OCI-LY7 (cell line): ENCODE data around the gene ANKS1A. TPM values are rescaled to one million over a fixed set of nuclear protein-coding genes. Genes with fewer than 3 reads are reported as not detected.

Source experiments
- BruUV-seq: library from RNA; stranded (reverse); fragments of 400-500 nt; replicated peaks from 2 replicates; lab custom pipeline; 2021; lab: Mats Ljungman, UMichigan
- CTCF ChIA-PET: fragments of 300-600 bp; sonication (Branson Sonifier 250); formaldehyde crosslinking; loops from one replicate; lab custom pipeline; 2022; ENCODE audit warnings: antibody characterized with exemption; ENCODE audit not compliant: unreplicated experiment; lab: Charles Lee
- POLR2A ChIA-PET: fragments of 300-600 bp; sonication (Branson Sonifier 250); formaldehyde crosslinking; loops from one replicate; lab custom pipeline; 2022; ENCODE audit warnings: antibody characterized with exemption; lab: Charles Lee
- DNase-seq: peaks from one replicate; pipeline ENCODE4 v3.0.0-alpha.2; 2015; ENCODE audit warnings: low spot score
- H2AFZ ChIP-seq: fragments of 200-600 bp; sonication (generic), shearing (Covaris generic); 2 replicates; pipeline ENCODE4 v1.6.1; 2014; ENCODE audit warnings: mild to moderate bottlenecking, antibody characterized with exemption, low read length, moderate library complexity
- H3K27ac ChIP-seq: fragments of 200-600 bp; sonication (generic); 2 replicates; pipeline ENCODE4 v1.5.1; 2014; ENCODE audit warnings: mixed run types, low read depth, mild to moderate bottlenecking, moderate library complexity, low read length, inconsistent platforms; ENCODE audit not compliant: poor library complexity, severe bottlenecking
- H3K36me3 ChIP-seq: fragments of 200-600 bp; sonication (generic); 2 replicates; pipeline ENCODE4 v1.6.1; 2014; ENCODE audit warnings: mild to moderate bottlenecking, antibody characterized with exemption, low read length, moderate library complexity, mixed read lengths; ENCODE audit not compliant: insufficient read depth
- H3K4me1 ChIP-seq: fragments of 200-600 bp; sonication (generic); 2 replicates; pipeline ENCODE4 v1.5.1; 2014; ENCODE audit warnings: mild to moderate bottlenecking, low read length; ENCODE audit not compliant: insufficient read depth, poor library complexity, severe bottlenecking
- H3K4me2 ChIP-seq: fragments of 200-600 bp; sonication (generic); 2 replicates; pipeline ENCODE4 v1.6.1; 2014; ENCODE audit warnings: mild to moderate bottlenecking, low read length
- H3K4me3 ChIP-seq: fragments of 200-600 bp; sonication (generic); 2 replicates; pipeline ENCODE4 v1.5.1; 2014; ENCODE audit warnings: mild to moderate bottlenecking, low read depth, low read length; ENCODE audit not compliant: poor library complexity, severe bottlenecking
- H3K79me2 ChIP-seq: fragments of 200-600 bp; sonication (generic); 2 replicates; pipeline ENCODE4 v1.6.1; 2016; ENCODE audit warnings: low read depth, mild to moderate bottlenecking, low read length, moderate library complexity, mixed read lengths; ENCODE audit not compliant: insufficient read depth
- H3K9me2 ChIP-seq: fragments of 200-600 bp; sonication (generic); 2 replicates; pipeline ENCODE4 v1.6.1; 2016; ENCODE audit warnings: mild to moderate bottlenecking, low read length, mixed read lengths; ENCODE audit not compliant: insufficient read depth
- H3K9me3 ChIP-seq: fragments of 200-600 bp; sonication (generic); 2 replicates; pipeline ENCODE4 v1.6.1; 2014; ENCODE audit warnings: mild to moderate bottlenecking, mixed run types, low read length, mixed read lengths
- H4K20me1 ChIP-seq: fragments of 200-600 bp; sonication (generic); 2 replicates; pipeline ENCODE4 v1.6.1; 2014; ENCODE audit warnings: mild to moderate bottlenecking, antibody characterized with exemption, low read length, moderate library complexity, mixed read lengths; ENCODE audit not compliant: insufficient read depth
- EZH2phosphoT487 ChIP-seq: fragments of 200-600 bp; sonication (generic); IDR thresholded peaks from 2 replicates; pipeline ENCODE4 v1.6.1; 2018; ENCODE audit warnings: low read depth, borderline replicate concordance, mild to moderate bottlenecking, mixed run types, antibody characterized with exemption, low read length, moderate library complexity, mixed read lengths
- intact Hi-C: fragments of 100-400 bp; cut with micrococcal nuclease; formaldehyde crosslinking; loops from one replicate; pipeline ENCODE4 v1.10.0; 2022; ENCODE audit not compliant: unreplicated experiment
- total RNA-seq, 2 experiments: library from RNA; depleted of rRNA in 1 of 2; stranded (reverse); fragments of >200 nt in 1 of 2; shearing (Covaris generic) in 1 of 2; gene quantifications; 2 replicates each; pipeline ENCODE4 v1.2.3, GENCODE V29; 2014 to 2022
- TF ChIP-seq, protein P1 (sequence below): fragments of 200-600 bp; sonication (generic); conservative IDR thresholded peaks from 2 replicates; pipeline ENCODE4 v1.5.1; 2014; ENCODE audit warnings: mild to moderate bottlenecking, antibody characterized with exemption, low read length, moderate library complexity, mixed read lengths

Gene ANKS1A
- total RNA-seq, 2 experiments from 2014 or later, result 7.8 to 13.8 TPM

- no peak overlapping the region for H3K27ac ChIP-seq
- no peaks in the 10 kb centered on the region for H3K9me2 ChIP-seq
- no peak overlapping the region for H2AFZ ChIP-seq
- peaks cover 73% of the 10 kb centered on the region for H3K36me3 ChIP-seq
- intact Hi-C loops, result no loop called here
- CTCF ChIA-PET, result no interaction called here
- H3K4me2 ChIP-seq, result no peak overlapping the region
- no peaks in the 10 kb centered on the region for H3K4me1 ChIP-seq
- no peak for TF ChIP-seq EZH2phosphoT487
- TF ChIP-seq, protein P1, sequence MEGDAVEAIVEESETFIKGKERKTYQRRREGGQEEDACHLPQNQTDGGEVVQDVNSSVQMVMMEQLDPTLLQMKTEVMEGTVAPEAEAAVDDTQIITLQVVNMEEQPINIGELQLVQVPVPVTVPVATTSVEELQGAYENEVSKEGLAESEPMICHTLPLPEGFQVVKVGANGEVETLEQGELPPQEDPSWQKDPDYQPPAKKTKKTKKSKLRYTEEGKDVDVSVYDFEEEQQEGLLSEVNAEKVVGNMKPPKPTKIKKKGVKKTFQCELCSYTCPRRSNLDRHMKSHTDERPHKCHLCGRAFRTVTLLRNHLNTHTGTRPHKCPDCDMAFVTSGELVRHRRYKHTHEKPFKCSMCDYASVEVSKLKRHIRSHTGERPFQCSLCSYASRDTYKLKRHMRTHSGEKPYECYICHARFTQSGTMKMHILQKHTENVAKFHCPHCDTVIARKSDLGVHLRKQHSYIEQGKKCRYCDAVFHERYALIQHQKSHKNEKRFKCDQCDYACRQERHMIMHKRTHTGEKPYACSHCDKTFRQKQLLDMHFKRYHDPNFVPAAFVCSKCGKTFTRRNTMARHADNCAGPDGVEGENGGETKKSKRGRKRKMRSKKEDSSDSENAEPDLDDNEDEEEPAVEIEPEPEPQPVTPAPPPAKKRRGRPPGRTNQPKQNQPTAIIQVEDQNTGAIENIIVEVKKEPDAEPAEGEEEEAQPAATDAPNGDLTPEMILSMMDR, result no peak
- H3K4me3 ChIP-seq, result no peak overlapping the region
- DNase-seq, result no peak
- POLR2A ChIA-PET, result interaction anchor here (1.3 kb wide), 1 partner anchor 11 kb away, joined by 4 read pairs; no protein-coding TSS in a partner anchor
- H3K9me3 ChIP-seq, result no peaks in the 10 kb centered on the region
- BruUV-seq, result no TSS peak
- H4K20me1 ChIP-seq, result no peaks in the 10 kb centered on the region
- H3K79me2 ChIP-seq, result no peaks in the 10 kb centered on the region
These were observed 25.0 kb upstream of the ANKS1A start for GRCh38 chr6:34864007-34864406.

DNA sequence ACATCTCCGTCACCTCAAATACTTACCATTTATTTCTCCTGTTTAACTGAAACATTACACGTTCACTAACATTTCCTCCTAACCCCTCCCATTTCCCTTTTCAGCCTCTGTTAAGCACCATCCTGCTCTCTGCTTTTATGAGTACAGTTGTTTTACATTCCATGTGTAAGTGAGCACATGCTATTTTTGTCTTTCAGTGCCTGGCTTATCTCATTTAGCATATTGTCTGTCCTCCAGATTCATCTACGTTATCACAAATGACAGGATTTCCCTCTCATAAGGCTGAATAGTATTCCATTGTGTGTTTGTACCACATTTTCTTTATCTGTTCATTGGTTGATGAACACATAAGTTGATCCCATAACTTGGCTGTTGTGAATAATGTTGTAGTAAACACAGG lies 23.9 kb upstream of the ANKS1A start:
- no peak overlapping the region for H3K4me2 ChIP-seq
- no TSS peak for BruUV-seq
- POLR2A ChIA-PET, result no interaction called here

DNA sequence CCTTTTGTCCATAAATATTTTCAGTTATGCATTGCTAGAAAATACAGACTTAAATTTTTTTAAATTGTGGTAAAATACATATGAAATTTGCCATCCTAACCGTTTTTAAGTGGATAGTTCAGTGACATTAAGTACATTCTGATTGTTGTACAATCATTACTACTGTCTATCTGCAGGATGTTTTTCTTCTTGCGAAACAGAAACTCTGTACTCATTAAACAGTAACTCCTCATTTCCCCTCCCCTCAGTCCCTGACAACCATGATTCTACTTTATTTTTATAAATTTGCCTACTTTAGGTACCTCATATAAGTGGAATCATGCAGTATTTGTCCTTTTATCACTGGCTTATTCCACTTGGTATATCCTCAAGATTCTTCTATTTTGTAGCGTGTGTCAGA lies 22.5 kb upstream of the ANKS1A start:
- H4K20me1 ChIP-seq, result no peaks in the 10 kb centered on the region
- H3K4me3 ChIP-seq, result no peak overlapping the region
- no peaks in the 10 kb centered on the region for H3K9me2 ChIP-seq
- H3K36me3 ChIP-seq, result peaks cover 77% of the 10 kb centered on the region
- BruUV-seq, result no TSS peak
- H3K4me1 ChIP-seq, result no peaks in the 10 kb centered on the region
- H3K27ac ChIP-seq, result no peak overlapping the region
- H2AFZ ChIP-seq, result no peak overlapping the region
- CTCF ChIA-PET, result no interaction called here
- DNase-seq, result no peak
- POLR2A ChIA-PET, result no interaction called here
- no peak overlapping the region for H3K4me2 ChIP-seq
- H3K9me3 ChIP-seq, result no peaks in the 10 kb centered on the region
- H3K79me2 ChIP-seq, result no peaks in the 10 kb centered on the region
- intact Hi-C loops, result no loop called here
- TF ChIP-seq, protein P1, result no peak
- no peak for TF ChIP-seq EZH2phosphoT487

More for the DNA sequence above, 23.9 kb upstream of the ANKS1A start:
- H3K4me1 ChIP-seq, result no peaks in the 10 kb centered on the region
- no peaks in the 10 kb centered on the region for H3K9me2 ChIP-seq
- H4K20me1 ChIP-seq, result no peaks in the 10 kb centered on the region
- no peak for DNase-seq
- H3K4me3 ChIP-seq, result no peak overlapping the region
- H3K27ac ChIP-seq, result no peak overlapping the region
- H3K9me3 ChIP-seq, result no peaks in the 10 kb centered on the region
- no peak overlapping the region for H2AFZ ChIP-seq
- H3K79me2 ChIP-seq, result no peaks in the 10 kb centered on the region
- CTCF ChIA-PET, result interaction anchor here (0.6 kb wide), 1 partner anchor 367 kb away, joined by 4 read pairs; no protein-coding TSS in a partner anchor
- peaks cover 73% of the 10 kb centered on the region for H3K36me3 ChIP-seq
- TF ChIP-seq, protein P1, result no peak
- no peak for TF ChIP-seq EZH2phosphoT487
- intact Hi-C loops, result no loop called here
